Measurements from ENCODE around the gene CNTN5. TPM values are rescaled to one million over a fixed set of nuclear protein-coding genes. Genes with fewer than 3 reads are reported as not detected.
"Not testable (repeated sequence)": the region's sequence is repeated elsewhere in the genome, so short reads cannot be mapped to it uniquely, and the experiment has no call there.

The CNTN5 gene
- total RNA-seq, 1 donor from 2014 or later: 0.17 TPM

GRCh38 chr11:99275521-99275920, 254.8 kb downstream of the CNTN5 start:
- no peak for DNase-seq (ENCODE audit: low spot score)

- no peak for DNase-seq (ENCODE audit: low spot score)
Observed at GRCh38 chr11:99277281-99277680, 256.5 kb downstream of the CNTN5 start.

- no peak for DNase-seq (ENCODE audit: low spot score)
Observed at GRCh38 chr11:99279266-99279665, 258.5 kb downstream of the CNTN5 start.

- no peak for DNase-seq (ENCODE audit: low spot score)
Observed at GRCh38 chr11:99281331-99281730, 260.6 kb downstream of the CNTN5 start.

- DNase-seq (ENCODE audit: low spot score): not testable (repeated sequence)
Observed at GRCh38 chr11:99297925-99298324, 277.2 kb downstream of the CNTN5 start.

GRCh38 chr11:99307510-99308088, 286.9 kb downstream of the CNTN5 start:
- DNase-seq (ENCODE audit: low spot score): no peak

GRCh38 chr11:99311870-99312269, 291.1 kb downstream of the CNTN5 start:
- no peak for DNase-seq (ENCODE audit: low spot score)

- DNase-seq (ENCODE audit: low spot score): no peak
Observed at GRCh38 chr11:99316776-99317520, 296.2 kb downstream of the CNTN5 start.

GRCh38 chr11:99320769-99321290, 300.1 kb downstream of the CNTN5 start:
- DNase-seq (ENCODE audit: low spot score): no peak

GRCh38 chr11:99325847-99326246, 305.1 kb downstream of the CNTN5 start:
- no peak for DNase-seq (ENCODE audit: low spot score)

GRCh38 chr11:99327066-99327465, 306.3 kb downstream of the CNTN5 start:
- DNase-seq (ENCODE audit: low spot score): no peak

GRCh38 chr11:99327527-99327926, 306.8 kb downstream of the CNTN5 start:
- no peak for DNase-seq (ENCODE audit: low spot score)

GRCh38 chr11:99333621-99334020, 312.9 kb downstream of the CNTN5 start:
- no peak for DNase-seq (ENCODE audit: low spot score)

- no peak for DNase-seq (ENCODE audit: low spot score)
Observed at GRCh38 chr11:99343117-99343516, 322.4 kb downstream of the CNTN5 start.

- DNase-seq (ENCODE audit: low spot score): no peak
Observed at GRCh38 chr11:99349151-99349673, 328.5 kb downstream of the CNTN5 start.

- no peak for DNase-seq (ENCODE audit: low spot score)
Observed at GRCh38 chr11:99351624-99352023, 330.9 kb downstream of the CNTN5 start.

GRCh38 chr11:99352642-99353041, 331.9 kb downstream of the CNTN5 start:
- no peak for DNase-seq (ENCODE audit: low spot score)

- no peak for DNase-seq (ENCODE audit: low spot score)
Observed at GRCh38 chr11:99366546-99366945, 345.8 kb downstream of the CNTN5 start.

- DNase-seq (ENCODE audit: low spot score): no peak
Observed at GRCh38 chr11:99368583-99368982, 347.8 kb downstream of the CNTN5 start.

- peak; percentile 17 for DNase-seq (ENCODE audit: low spot score)
Observed at GRCh38 chr11:99370549-99371216, 349.9 kb downstream of the CNTN5 start.

GRCh38 chr11:99371257-99371656, 350.5 kb downstream of the CNTN5 start:
- no peak for DNase-seq (ENCODE audit: low spot score)

- DNase-seq (ENCODE audit: low spot score): peak; percentile 25
Observed at GRCh38 chr11:99376463-99376862, 355.7 kb downstream of the CNTN5 start.
